ENCODE measurements around the gene MTMR1.

GRCh38 chrX:150757371-150757770 is 64.2 kb downstream of the MTMR1 start:
- TF ChIP-seq CTCF (IDR thresholded peaks at IDR 0.05; ENCODE audit: extremely low read depth in 1 of 2, insufficient read depth in 1 of 2, low read depth in 1 of 2, low read length in 2 of 2) (no peak), POLR2A (IDR thresholded peaks at IDR 0.05; ENCODE audit: low read depth, low read length) (no peak), POLR2AphosphoS5 (IDR thresholded peaks at IDR 0.05; ENCODE audit: insufficient read depth, low read depth, low read length) (no peak), EZH2 (IDR thresholded peaks at IDR 0.05; ENCODE audit: borderline replicate concordance, low read depth, low read length, severe bottlenecking) (no peak), FOS (IDR thresholded peaks at IDR 0.05; ENCODE audit: borderline replicate concordance, insufficient read depth, low read length) (no peak), JUN (IDR thresholded peaks at IDR 0.05; ENCODE audit: borderline replicate concordance, insufficient read depth, insufficient read length, low read depth) (no peak)
- TF ChIP-seq, protein P1, sequence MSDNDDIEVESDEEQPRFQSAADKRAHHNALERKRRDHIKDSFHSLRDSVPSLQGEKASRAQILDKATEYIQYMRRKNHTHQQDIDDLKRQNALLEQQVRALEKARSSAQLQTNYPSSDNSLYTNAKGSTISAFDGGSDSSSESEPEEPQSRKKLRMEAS (IDR thresholded peaks at IDR 0.05; ENCODE audit: insufficient read depth, insufficient read length), result no peak

All from endothelial cell of umbilical vein (primary cell).